Measurements from ENCODE around the gene COPZ1. TPM values are rescaled to one million over a fixed set of nuclear protein-coding genes. Genes with fewer than 3 reads are reported as not detected.
"Not testable (repeated sequence)": the region's sequence is repeated elsewhere in the genome, so short reads cannot be mapped to it uniquely, and the experiment has no call there.

Gene COPZ1
- total RNA-seq, 1 experiment from 2014 or later = 104 TPM

DNA sequence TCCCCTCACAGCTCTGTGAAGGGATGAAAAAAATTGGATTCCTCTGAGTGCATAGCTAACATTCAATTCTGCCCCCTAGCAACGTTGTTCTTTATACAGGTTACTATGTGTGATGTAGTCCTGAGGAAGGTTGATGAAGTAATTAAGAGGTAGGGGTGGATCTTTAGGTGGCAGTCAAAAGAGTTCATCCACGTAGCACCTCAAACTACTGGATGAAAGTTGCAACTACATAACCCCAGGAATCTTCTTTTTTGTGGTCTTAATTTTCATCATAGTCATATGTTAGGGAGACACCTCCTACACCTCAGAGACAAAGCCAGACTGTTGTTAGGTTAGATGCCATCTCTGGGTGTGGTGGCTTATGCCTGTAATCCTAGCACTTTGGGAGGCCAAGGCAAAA, 13.9 kb upstream of the COPZ1 start:
- Histone ChIP-seq H2BK12ac (ENCODE audit: insufficient read length, low read depth, low read length) (no peak overlapping the region), H3K4ac (ENCODE audit: low read depth, low read length) (no peak overlapping the region), H4K8ac (replicated peaks; ENCODE audit: insufficient read length, low read depth, low read length) (no peak overlapping the region), H3T11ph (ENCODE audit: low read length) (no peak overlapping the region), H3K4me1 (ENCODE audit: insufficient read depth, low read length) (no peaks in the 10 kb centered on the region), H4K91ac (ENCODE audit: insufficient read length, low read depth, low read length) (no peak overlapping the region), H3K27ac (ENCODE audit: insufficient read length, low read depth, low read length) (no peak overlapping the region), H3K14ac (ENCODE audit: insufficient read depth, low read length) (no peak overlapping the region), H2BK5ac (ENCODE audit: insufficient read length, low read length) (no peak overlapping the region), H2AFZ (ENCODE audit: low read length) (no peak overlapping the region), H3K79me2 (ENCODE audit: insufficient read depth, low read length) (no peaks in the 10 kb centered on the region), H2BK15ac (ENCODE audit: low read depth, low read length) (no peak overlapping the region), H3K27me3 (ENCODE audit: insufficient read depth, low read length) (no peaks in the 10 kb centered on the region), H3K79me1 (ENCODE audit: insufficient read depth, low read depth, low read length, poor library complexity, severe bottlenecking) (no peaks in the 10 kb centered on the region), H3K9me3 (ENCODE audit: control insufficient read depth, low read depth, low read length) (no peaks in the 10 kb centered on the region), H3K23ac (ENCODE audit: insufficient read length, low read depth, low read length) (no peak overlapping the region), H2BK20ac (ENCODE audit: low read depth, low read length, poor library complexity, severe bottlenecking) (no peak overlapping the region), H3K23me2 (ENCODE audit: insufficient read length, low read depth, low read length, poor library complexity, severe bottlenecking) (no peaks in the 10 kb centered on the region), H3K56ac (ENCODE audit: insufficient read length, low read depth, low read length) (no peak overlapping the region), H2AK5ac (ENCODE audit: insufficient read length, low read length) (no peak overlapping the region), H3K4me2 (ENCODE audit: insufficient read depth, insufficient read length, low read length) (no peak overlapping the region), H3K18ac (ENCODE audit: insufficient read length, low read depth, low read length) (no peak overlapping the region), H3K9ac (ENCODE audit: extremely low read depth, insufficient read length, low read length) (no peak overlapping the region), H4K20me1 (ENCODE audit: control insufficient read depth, insufficient read depth, insufficient read length) (no peaks in the 10 kb centered on the region), H2BK120ac (ENCODE audit: low read depth, low read length, poor library complexity, severe bottlenecking) (no peak overlapping the region), H4K5ac (ENCODE audit: insufficient read length, low read depth, low read length) (no peak overlapping the region)
- H3K36me3 Mint-ChIP-seq (ENCODE audit: insufficient read depth in 1 of 3, low read depth in 3 of 3) = no peaks in the 10 kb centered on the region
- TF ChIP-seq, protein P1, sequence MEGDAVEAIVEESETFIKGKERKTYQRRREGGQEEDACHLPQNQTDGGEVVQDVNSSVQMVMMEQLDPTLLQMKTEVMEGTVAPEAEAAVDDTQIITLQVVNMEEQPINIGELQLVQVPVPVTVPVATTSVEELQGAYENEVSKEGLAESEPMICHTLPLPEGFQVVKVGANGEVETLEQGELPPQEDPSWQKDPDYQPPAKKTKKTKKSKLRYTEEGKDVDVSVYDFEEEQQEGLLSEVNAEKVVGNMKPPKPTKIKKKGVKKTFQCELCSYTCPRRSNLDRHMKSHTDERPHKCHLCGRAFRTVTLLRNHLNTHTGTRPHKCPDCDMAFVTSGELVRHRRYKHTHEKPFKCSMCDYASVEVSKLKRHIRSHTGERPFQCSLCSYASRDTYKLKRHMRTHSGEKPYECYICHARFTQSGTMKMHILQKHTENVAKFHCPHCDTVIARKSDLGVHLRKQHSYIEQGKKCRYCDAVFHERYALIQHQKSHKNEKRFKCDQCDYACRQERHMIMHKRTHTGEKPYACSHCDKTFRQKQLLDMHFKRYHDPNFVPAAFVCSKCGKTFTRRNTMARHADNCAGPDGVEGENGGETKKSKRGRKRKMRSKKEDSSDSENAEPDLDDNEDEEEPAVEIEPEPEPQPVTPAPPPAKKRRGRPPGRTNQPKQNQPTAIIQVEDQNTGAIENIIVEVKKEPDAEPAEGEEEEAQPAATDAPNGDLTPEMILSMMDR (conservative IDR thresholded peaks at IDR 0.05) = no peak
- no peak for DNase-seq
- WGBS (ENCODE audit: extremely low coverage, insufficient read length, low lambda C conversion rate) = no CpG with 5 or more reads among the region's 2 CpGs
- H3K27ac Mint-ChIP-seq = no peak overlapping the region
- no peak overlapping the region for H3K4me3 Mint-ChIP-seq
- H3K4me1 Mint-ChIP-seq = peaks cover 8 to 13% of the 10 kb centered on the region in 2 experiments
- H3K27me3 Mint-ChIP-seq (ENCODE audit: low read depth) = peaks cover 8% of the 10 kb centered on the region
- no peaks in the 10 kb centered on the region for H3K9me3 Mint-ChIP-seq

DNA sequence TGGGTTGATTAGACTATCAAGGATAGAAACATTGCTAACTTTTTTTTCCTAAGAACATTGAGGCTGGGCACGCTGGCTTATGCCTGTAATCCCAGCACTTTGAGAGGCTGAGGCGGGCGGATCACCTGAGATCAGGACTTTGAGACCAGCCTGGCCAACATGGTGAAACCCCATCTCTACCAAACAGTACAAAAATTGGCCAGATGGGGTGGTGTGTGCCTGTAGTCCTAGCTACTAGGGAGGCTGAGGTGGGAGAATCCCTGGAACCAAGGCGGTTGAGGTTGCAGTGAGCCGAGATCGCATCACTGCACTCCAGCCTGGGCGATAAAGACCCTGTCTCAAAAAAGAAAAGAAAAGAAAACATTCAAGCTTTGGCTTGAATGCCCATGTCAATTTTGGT, 12.6 kb upstream of the COPZ1 start:
- not testable (repeated sequence) for H3K4me2 ChIP-seq (ENCODE audit: insufficient read depth, insufficient read length, low read length); H3K27me3 Mint-ChIP-seq (ENCODE audit: low read depth); H4K5ac ChIP-seq (ENCODE audit: insufficient read length, low read depth, low read length); H2BK15ac ChIP-seq (ENCODE audit: low read depth, low read length); H3K79me2 ChIP-seq (ENCODE audit: insufficient read depth, low read length); H3K36me3 Mint-ChIP-seq (ENCODE audit: insufficient read depth in 1 of 3, low read depth in 3 of 3); H2AK5ac ChIP-seq (ENCODE audit: insufficient read length, low read length); H3K18ac ChIP-seq (ENCODE audit: insufficient read length, low read depth, low read length); H4K91ac ChIP-seq (ENCODE audit: insufficient read length, low read depth, low read length); H3K27me3 ChIP-seq (ENCODE audit: insufficient read depth, low read length); H3K4me1 Mint-ChIP-seq; H2BK20ac ChIP-seq (ENCODE audit: low read depth, low read length, poor library complexity, severe bottlenecking); H3K4ac ChIP-seq (ENCODE audit: low read depth, low read length); H3K9me3 ChIP-seq (ENCODE audit: control insufficient read depth, low read depth, low read length); H4K8ac ChIP-seq (replicated peaks; ENCODE audit: insufficient read length, low read depth, low read length); H3K56ac ChIP-seq (ENCODE audit: insufficient read length, low read depth, low read length); H3K23me2 ChIP-seq (ENCODE audit: insufficient read length, low read depth, low read length, poor library complexity, severe bottlenecking); H2AFZ ChIP-seq (ENCODE audit: low read length); H3K27ac ChIP-seq (ENCODE audit: insufficient read length, low read depth, low read length); H2BK12ac ChIP-seq (ENCODE audit: insufficient read length, low read depth, low read length); DNase-seq; H4K20me1 ChIP-seq (ENCODE audit: control insufficient read depth, insufficient read depth, insufficient read length); H3K4me1 ChIP-seq (ENCODE audit: insufficient read depth, low read length); H3K9ac ChIP-seq (ENCODE audit: extremely low read depth, insufficient read length, low read length); H3K9me3 Mint-ChIP-seq; H2BK120ac ChIP-seq (ENCODE audit: low read depth, low read length, poor library complexity, severe bottlenecking); H3K23ac ChIP-seq (ENCODE audit: insufficient read length, low read depth, low read length); H3K27ac Mint-ChIP-seq; H3K4me3 Mint-ChIP-seq; H3K14ac ChIP-seq (ENCODE audit: insufficient read depth, low read length); H2BK5ac ChIP-seq (ENCODE audit: insufficient read length, low read length); H3K79me1 ChIP-seq (ENCODE audit: insufficient read depth, low read depth, low read length, poor library complexity, severe bottlenecking); H3T11ph ChIP-seq (ENCODE audit: low read length)
- WGBS (ENCODE audit: extremely low coverage, insufficient read length, low lambda C conversion rate) = no CpG with 5 or more reads among the region's 7 CpGs

Data from H9 (cell line).